Measurements from ENCODE around the gene TRPV6. TPM values are rescaled to one million over a fixed set of nuclear protein-coding genes. Genes with fewer than 3 reads are reported as not detected.
A peak's percentile ranks its signal among the peaks of the same experiment; 100 is the strongest.

The TRPV6 gene
- total and polyA plus RNA-seq, 4 donors, result 0.32 to 1.5 (median 0.36) TPM; not detected in 1

DNA sequence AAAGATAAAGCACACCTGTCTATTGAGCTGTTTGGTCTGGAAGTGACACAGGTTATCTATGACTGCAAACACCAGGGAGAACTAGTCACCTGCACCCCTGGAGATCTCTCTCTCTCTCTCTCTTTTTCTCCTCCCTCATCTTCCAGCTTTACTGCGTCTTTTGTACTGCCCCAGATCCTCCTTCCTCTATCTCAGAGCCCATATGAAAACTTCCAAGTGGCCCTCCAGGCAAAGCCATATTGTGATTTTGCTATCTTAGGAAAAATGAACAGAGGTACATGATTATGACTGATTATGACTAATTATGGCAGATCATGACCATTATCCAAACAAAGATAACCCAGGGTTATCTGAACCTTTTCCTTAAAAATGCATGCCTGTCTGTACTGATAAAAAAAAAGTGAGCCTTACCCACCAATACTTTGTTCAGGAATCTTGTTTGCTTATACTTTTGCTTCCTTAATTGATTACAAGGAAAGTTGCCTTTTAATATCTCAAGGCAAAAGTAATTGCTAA, 43.2 kb downstream of the TRPV6 start:
- TF ChIP-seq, protein P1, sequence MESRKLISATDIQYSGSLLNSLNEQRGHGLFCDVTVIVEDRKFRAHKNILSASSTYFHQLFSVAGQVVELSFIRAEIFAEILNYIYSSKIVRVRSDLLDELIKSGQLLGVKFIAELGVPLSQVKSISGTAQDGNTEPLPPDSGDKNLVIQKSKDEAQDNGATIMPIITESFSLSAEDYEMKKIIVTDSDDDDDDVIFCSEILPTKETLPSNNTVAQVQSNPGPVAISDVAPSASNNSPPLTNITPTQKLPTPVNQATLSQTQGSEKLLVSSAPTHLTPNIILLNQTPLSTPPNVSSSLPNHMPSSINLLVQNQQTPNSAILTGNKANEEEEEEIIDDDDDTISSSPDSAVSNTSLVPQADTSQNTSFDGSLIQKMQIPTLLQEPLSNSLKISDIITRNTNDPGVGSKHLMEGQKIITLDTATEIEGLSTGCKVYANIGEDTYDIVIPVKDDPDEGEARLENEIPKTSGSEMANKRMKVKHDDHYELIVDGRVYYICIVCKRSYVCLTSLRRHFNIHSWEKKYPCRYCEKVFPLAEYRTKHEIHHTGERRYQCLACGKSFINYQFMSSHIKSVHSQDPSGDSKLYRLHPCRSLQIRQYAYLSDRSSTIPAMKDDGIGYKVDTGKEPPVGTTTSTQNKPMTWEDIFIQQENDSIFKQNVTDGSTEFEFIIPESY (IDR thresholded peaks at IDR 0.05), result no peak
- Histone ChIP-seq H3K27ac (ENCODE audit: low read depth in 1 of 2, low read length in 2 of 2) (no peak overlapping the region), H3K36me3 (ENCODE audit: control insufficient read depth in 4 of 4, insufficient read depth in 3 of 4, low read depth in 1 of 4, low read length in 3 of 4) (no peaks in the 10 kb centered on the region)

GRCh38 chr7:142838461-142839213, 46.9 kb downstream of the TRPV6 start:
- H3K36me3 ChIP-seq (ENCODE audit: control insufficient read depth in 4 of 4, insufficient read depth in 3 of 4, low read depth in 1 of 4, low read length in 3 of 4), result no peaks in the 10 kb centered on the region
- peak; percentile 55 for DNase-seq (ENCODE audit: low spot score)
- 65% methylated on average over 4 of the region's 4 CpGs for WGBS
- H3K4me3 ChIP-seq (ENCODE audit: low read depth in 1 of 3, low read length in 3 of 3), result no peak overlapping the region
- no peak overlapping the region for H3K27ac ChIP-seq (ENCODE audit: low read depth in 1 of 2, low read length in 2 of 2)
- H3K27me3 ChIP-seq (ENCODE audit: control insufficient read depth in 4 of 4, insufficient read depth in 4 of 4, low read length in 3 of 4), result peaks cover 0 to 2% (median 0%) of the 10 kb centered on the region in 4 donors
- H3K9me3 ChIP-seq (ENCODE audit: control insufficient read depth in 4 of 4, low read length in 3 of 4), result no peaks in the 10 kb centered on the region
- H3K9ac ChIP-seq (ENCODE audit: low read depth in 1 of 2, low read length in 2 of 2), result no peak overlapping the region
- TF ChIP-seq HNF4G (IDR thresholded peaks at IDR 0.05), result no peak
- TF ChIP-seq, protein P2, sequence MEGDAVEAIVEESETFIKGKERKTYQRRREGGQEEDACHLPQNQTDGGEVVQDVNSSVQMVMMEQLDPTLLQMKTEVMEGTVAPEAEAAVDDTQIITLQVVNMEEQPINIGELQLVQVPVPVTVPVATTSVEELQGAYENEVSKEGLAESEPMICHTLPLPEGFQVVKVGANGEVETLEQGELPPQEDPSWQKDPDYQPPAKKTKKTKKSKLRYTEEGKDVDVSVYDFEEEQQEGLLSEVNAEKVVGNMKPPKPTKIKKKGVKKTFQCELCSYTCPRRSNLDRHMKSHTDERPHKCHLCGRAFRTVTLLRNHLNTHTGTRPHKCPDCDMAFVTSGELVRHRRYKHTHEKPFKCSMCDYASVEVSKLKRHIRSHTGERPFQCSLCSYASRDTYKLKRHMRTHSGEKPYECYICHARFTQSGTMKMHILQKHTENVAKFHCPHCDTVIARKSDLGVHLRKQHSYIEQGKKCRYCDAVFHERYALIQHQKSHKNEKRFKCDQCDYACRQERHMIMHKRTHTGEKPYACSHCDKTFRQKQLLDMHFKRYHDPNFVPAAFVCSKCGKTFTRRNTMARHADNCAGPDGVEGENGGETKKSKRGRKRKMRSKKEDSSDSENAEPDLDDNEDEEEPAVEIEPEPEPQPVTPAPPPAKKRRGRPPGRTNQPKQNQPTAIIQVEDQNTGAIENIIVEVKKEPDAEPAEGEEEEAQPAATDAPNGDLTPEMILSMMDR (IDR thresholded peaks at IDR 0.05; ENCODE audit: low read depth, low read length, missing input control), result no peak
- no peak for TF ChIP-seq YY1 (IDR thresholded peaks at IDR 0.05)
- no peak for TF ChIP-seq ATF3 (IDR thresholded peaks at IDR 0.05)
- TF ChIP-seq NR2F2 (IDR thresholded peaks at IDR 0.05), result no peak
- TF ChIP-seq EGR1 (IDR thresholded peaks at IDR 0.05; ENCODE audit: low read depth in 2 of 2), result no peak
- TF ChIP-seq FOXA2 (IDR thresholded peaks at IDR 0.05), result no peak
- TF ChIP-seq FOXA1 (IDR thresholded peaks at IDR 0.05), result no peak
- no peak for TF ChIP-seq JUND (IDR thresholded peaks at IDR 0.05)
- H3K4me1 ChIP-seq (ENCODE audit: control insufficient read depth in 4 of 4, insufficient read depth in 4 of 4, low read length in 3 of 4), result no peaks in the 10 kb centered on the region

More for the DNA sequence above, 43.2 kb downstream of the TRPV6 start:
- Histone ChIP-seq H3K27me3 (ENCODE audit: control insufficient read depth in 4 of 4, insufficient read depth in 4 of 4, low read length in 3 of 4) (peaks cover 0 to 2% (median 0%) of the 10 kb centered on the region in 4 donors), H3K9me3 (ENCODE audit: control insufficient read depth in 4 of 4, low read length in 3 of 4) (no peaks in the 10 kb centered on the region), H3K4me1 (ENCODE audit: control insufficient read depth in 4 of 4, insufficient read depth in 4 of 4, low read length in 3 of 4) (no peaks in the 10 kb centered on the region), H3K4me3 (ENCODE audit: low read depth in 1 of 3, low read length in 3 of 3) (no peak overlapping the region), H3K9ac (ENCODE audit: low read depth in 1 of 2, low read length in 2 of 2) (no peak overlapping the region)
- WGBS, result 48% methylated on average over 1 of the region's 1 CpG
- DNase-seq (ENCODE audit: low spot score), result no peak

GRCh38 chr7:142836426-142836825, 49.1 kb downstream of the TRPV6 start:
- Histone ChIP-seq H3K9me3 (ENCODE audit: control insufficient read depth in 4 of 4, low read length in 3 of 4) (no peaks in the 10 kb centered on the region), H3K36me3 (ENCODE audit: control insufficient read depth in 4 of 4, insufficient read depth in 3 of 4, low read depth in 1 of 4, low read length in 3 of 4) (no peaks in the 10 kb centered on the region), H3K4me3 (ENCODE audit: low read depth in 1 of 3, low read length in 3 of 3) (no peak overlapping the region), H3K4me1 (ENCODE audit: control insufficient read depth in 4 of 4, insufficient read depth in 4 of 4, low read length in 3 of 4) (no peaks in the 10 kb centered on the region), H3K27me3 (ENCODE audit: control insufficient read depth in 4 of 4, insufficient read depth in 4 of 4, low read length in 3 of 4) (peaks cover 0 to 2% (median 0%) of the 10 kb centered on the region in 4 donors), H3K27ac (ENCODE audit: low read depth in 1 of 2, low read length in 2 of 2) (no peak overlapping the region), H3K9ac (ENCODE audit: low read depth in 1 of 2, low read length in 2 of 2) (no peak overlapping the region)
- 85% methylated on average over 3 of the region's 3 CpGs for WGBS
- DNase-seq (ENCODE audit: low spot score), result no peak
- no peak for TF ChIP-seq RAD21 (IDR thresholded peaks at IDR 0.05)
- TF ChIP-seq ATF3 (IDR thresholded peaks at IDR 0.05), result no peak
- no peak for TF ChIP-seq EGR1 (IDR thresholded peaks at IDR 0.05; ENCODE audit: low read depth in 2 of 2)
- TF ChIP-seq, protein P3, sequence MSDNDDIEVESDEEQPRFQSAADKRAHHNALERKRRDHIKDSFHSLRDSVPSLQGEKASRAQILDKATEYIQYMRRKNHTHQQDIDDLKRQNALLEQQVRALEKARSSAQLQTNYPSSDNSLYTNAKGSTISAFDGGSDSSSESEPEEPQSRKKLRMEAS (IDR thresholded peaks at IDR 0.05), result no peak
- TF ChIP-seq YY1 (IDR thresholded peaks at IDR 0.05), result no peak
- TF ChIP-seq, protein P1 (IDR thresholded peaks at IDR 0.05), result no peak
- TF ChIP-seq GABPA (IDR thresholded peaks at IDR 0.05 in 1 of 2, conservative IDR thresholded peaks at IDR 0.05 in 1 of 2), result no peak
- no peak for TF ChIP-seq JUND (IDR thresholded peaks at IDR 0.05)
- no peak for TF ChIP-seq HNF4G (IDR thresholded peaks at IDR 0.05)
- TF ChIP-seq RXRA (IDR thresholded peaks at IDR 0.05), result no peak
- TF ChIP-seq FOXA1 (IDR thresholded peaks at IDR 0.05), result no peak
- no peak for TF ChIP-seq NR2F2 (IDR thresholded peaks at IDR 0.05)
- TF ChIP-seq FOXA2 (IDR thresholded peaks at IDR 0.05), result no peak
- TF ChIP-seq HNF4A (conservative IDR thresholded peaks at IDR 0.05), result no peak
- TF ChIP-seq SP1 (IDR thresholded peaks at IDR 0.05), result no peak

Data from liver (tissue), 9 donors.